ENCODE data around the gene COL1A2. TPM values are rescaled to one million over a fixed set of nuclear protein-coding genes. Genes with fewer than 3 reads are reported as not detected.

COL1A2 gene
- total RNA-seq, 1 donor from 2014 or later = 28.0 TPM

DNA sequence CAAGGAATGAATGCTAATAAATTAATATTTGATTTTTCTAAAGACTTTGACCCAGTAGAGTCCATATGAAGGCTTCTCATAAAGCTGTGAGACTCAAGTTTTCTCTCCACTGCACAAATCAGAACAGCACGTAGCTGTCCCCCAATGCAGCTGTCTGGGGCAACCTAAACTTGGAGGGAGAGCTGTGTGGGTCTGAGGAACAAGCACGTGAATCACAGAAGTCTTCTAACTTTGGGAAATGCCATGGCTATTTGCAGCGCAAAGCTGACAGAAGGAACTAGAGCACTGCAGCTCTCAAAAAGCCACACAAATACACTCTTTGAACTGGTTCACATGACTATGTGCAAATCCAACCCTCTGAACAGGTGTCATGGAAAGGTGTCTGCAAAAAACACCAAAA, 47.9 kb downstream of the COL1A2 start:
- peaks cover 16% of the 10 kb centered on the region for H3K4me1 ChIP-seq
- H2AFZ ChIP-seq (replicated peaks) = no peak overlapping the region
- no peak for DNase-seq (ENCODE audit: low spot score)
- H3K27me3 ChIP-seq = no peaks in the 10 kb centered on the region
- no peak overlapping the region for H3K27ac ChIP-seq
- H3K79me2 ChIP-seq (ENCODE audit: low read depth) = no peaks in the 10 kb centered on the region
- no peak overlapping the region for H3K4me3 ChIP-seq
- H3K9me3 ChIP-seq (ENCODE audit: low read depth) = peaks cover 4% of the 10 kb centered on the region
- Mint-ChIP-seq H3K4me1 (peaks cover 34% of the 10 kb centered on the region), H3K36me3 (no peaks in the 10 kb centered on the region), H3K4me3 (no peak overlapping the region), H3K27ac (no peak overlapping the region), H3K9me3 (peaks cover 2% of the 10 kb centered on the region), H3K27me3 (ENCODE audit: insufficient read depth, low read depth) (no peaks in the 10 kb centered on the region)
- no peak overlapping the region for H3K9ac ChIP-seq
- peaks cover 5% of the 10 kb centered on the region for H3F3A ChIP-seq (ENCODE audit: low read depth)
- no peak overlapping the region for H3K4me2 ChIP-seq
- H4K20me1 ChIP-seq (ENCODE audit: low read depth) = no peaks in the 10 kb centered on the region
- TF ChIP-seq EZH2phosphoT487 (IDR thresholded peaks at IDR 0.05) = no peak
- TF ChIP-seq, protein P1, sequence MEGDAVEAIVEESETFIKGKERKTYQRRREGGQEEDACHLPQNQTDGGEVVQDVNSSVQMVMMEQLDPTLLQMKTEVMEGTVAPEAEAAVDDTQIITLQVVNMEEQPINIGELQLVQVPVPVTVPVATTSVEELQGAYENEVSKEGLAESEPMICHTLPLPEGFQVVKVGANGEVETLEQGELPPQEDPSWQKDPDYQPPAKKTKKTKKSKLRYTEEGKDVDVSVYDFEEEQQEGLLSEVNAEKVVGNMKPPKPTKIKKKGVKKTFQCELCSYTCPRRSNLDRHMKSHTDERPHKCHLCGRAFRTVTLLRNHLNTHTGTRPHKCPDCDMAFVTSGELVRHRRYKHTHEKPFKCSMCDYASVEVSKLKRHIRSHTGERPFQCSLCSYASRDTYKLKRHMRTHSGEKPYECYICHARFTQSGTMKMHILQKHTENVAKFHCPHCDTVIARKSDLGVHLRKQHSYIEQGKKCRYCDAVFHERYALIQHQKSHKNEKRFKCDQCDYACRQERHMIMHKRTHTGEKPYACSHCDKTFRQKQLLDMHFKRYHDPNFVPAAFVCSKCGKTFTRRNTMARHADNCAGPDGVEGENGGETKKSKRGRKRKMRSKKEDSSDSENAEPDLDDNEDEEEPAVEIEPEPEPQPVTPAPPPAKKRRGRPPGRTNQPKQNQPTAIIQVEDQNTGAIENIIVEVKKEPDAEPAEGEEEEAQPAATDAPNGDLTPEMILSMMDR (IDR thresholded peaks at IDR 0.05) = no peak
- TF ChIP-seq EZH2 (IDR thresholded peaks at IDR 0.05) = no peak
- no peaks in the 10 kb centered on the region for H3K36me3 ChIP-seq

DNA sequence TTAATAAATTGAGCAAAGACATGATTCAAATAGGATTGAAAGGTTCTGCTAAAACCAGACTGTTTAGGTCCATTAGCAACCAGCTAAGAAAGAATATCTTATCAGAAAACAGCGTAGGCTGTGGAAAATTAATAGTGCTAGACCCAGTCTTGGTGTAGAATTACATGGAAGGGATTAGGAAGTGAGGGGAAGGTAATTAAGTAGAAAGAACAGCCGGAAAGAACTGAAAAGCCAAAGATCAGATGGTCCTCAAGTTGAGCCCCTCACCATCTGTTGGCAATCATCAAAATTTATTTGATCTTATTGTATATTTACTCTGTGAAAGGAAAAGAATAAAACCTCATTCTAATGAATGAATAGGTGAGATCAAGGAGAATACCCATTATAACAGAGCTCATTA, 50.1 kb downstream of the COL1A2 start:
- H3F3A ChIP-seq (ENCODE audit: low read depth) = peaks cover 5% of the 10 kb centered on the region
- H4K20me1 ChIP-seq (ENCODE audit: low read depth) = no peaks in the 10 kb centered on the region
- H2AFZ ChIP-seq (replicated peaks) = no peak overlapping the region
- H3K4me1 Mint-ChIP-seq = peaks cover 26% of the 10 kb centered on the region
- peaks cover 4% of the 10 kb centered on the region for H3K9me3 ChIP-seq (ENCODE audit: low read depth)
- H3K27me3 ChIP-seq = no peaks in the 10 kb centered on the region
- no peak overlapping the region for H3K9ac ChIP-seq
- H3K27ac Mint-ChIP-seq = no peak overlapping the region
- peak overlapping the region; percentile 28 for H3K4me2 ChIP-seq
- H3K27ac ChIP-seq = no peak overlapping the region
- H3K4me3 ChIP-seq = no peak overlapping the region
- peaks cover 14% of the 10 kb centered on the region for H3K4me1 ChIP-seq
- peaks cover 4% of the 10 kb centered on the region for H3K9me3 Mint-ChIP-seq
- H3K27me3 Mint-ChIP-seq (ENCODE audit: insufficient read depth, low read depth) = no peaks in the 10 kb centered on the region
- no peaks in the 10 kb centered on the region for H3K36me3 ChIP-seq
- peak; percentile 15 for DNase-seq (ENCODE audit: low spot score)
- no peaks in the 10 kb centered on the region for H3K36me3 Mint-ChIP-seq
- TF ChIP-seq EZH2phosphoT487 (IDR thresholded peaks at IDR 0.05) = no peak
- TF ChIP-seq EZH2 (IDR thresholded peaks at IDR 0.05) = no peak
- TF ChIP-seq, protein P1 (IDR thresholded peaks at IDR 0.05) = no peak
- H3K79me2 ChIP-seq (ENCODE audit: low read depth) = no peaks in the 10 kb centered on the region
- no peak overlapping the region for H3K4me3 Mint-ChIP-seq

DNA sequence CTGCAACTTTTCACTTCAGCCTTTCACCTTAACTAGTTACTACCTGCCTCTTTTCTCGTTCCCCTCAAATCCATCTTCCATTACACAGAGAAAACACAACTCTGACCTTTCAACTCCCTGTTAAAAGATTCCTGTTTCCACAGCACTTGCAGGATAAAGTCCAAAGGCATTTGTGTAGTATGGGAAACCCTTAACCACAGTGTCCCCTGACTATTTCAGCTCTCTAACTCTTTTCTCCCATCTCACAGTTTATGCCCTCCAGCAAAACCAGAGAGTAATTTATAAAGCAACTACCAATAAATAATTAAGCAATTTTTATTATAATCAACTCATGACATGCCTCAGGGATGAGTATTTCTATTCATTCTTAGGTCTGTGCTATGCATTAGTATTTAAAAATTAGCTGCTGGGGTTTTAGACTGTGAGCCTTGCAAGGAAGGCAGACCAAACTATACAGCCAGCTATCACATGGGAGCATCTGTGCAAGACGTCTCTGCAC, 51.0 kb downstream of the COL1A2 start:
- H2AFZ ChIP-seq (replicated peaks) = peak overlapping the region; percentile 7

More for the DNA sequence above, 51.0 kb downstream of the COL1A2 start:
- H3F3A ChIP-seq (ENCODE audit: low read depth) = peaks cover 5% of the 10 kb centered on the region
- no peaks in the 10 kb centered on the region for H3K79me2 ChIP-seq (ENCODE audit: low read depth)
- no peaks in the 10 kb centered on the region for H3K36me3 ChIP-seq
- H4K20me1 ChIP-seq (ENCODE audit: low read depth) = no peaks in the 10 kb centered on the region
- peaks cover 4% of the 10 kb centered on the region for H3K9me3 Mint-ChIP-seq
- peaks cover 17% of the 10 kb centered on the region for H3K4me1 Mint-ChIP-seq
- peaks cover 4% of the 10 kb centered on the region for H3K9me3 ChIP-seq (ENCODE audit: low read depth)
- H3K27me3 ChIP-seq = no peaks in the 10 kb centered on the region
- H3K36me3 Mint-ChIP-seq = no peaks in the 10 kb centered on the region
- no peak overlapping the region for H3K4me3 ChIP-seq
- H3K4me2 ChIP-seq = no peak overlapping the region
- no peak overlapping the region for H3K4me3 Mint-ChIP-seq
- no peak overlapping the region for H3K27ac Mint-ChIP-seq
- H3K27ac ChIP-seq = no peak overlapping the region
- no peak overlapping the region for H3K9ac ChIP-seq
- no peaks in the 10 kb centered on the region for H3K27me3 Mint-ChIP-seq (ENCODE audit: insufficient read depth, low read depth)
- peaks cover 7% of the 10 kb centered on the region for H3K4me1 ChIP-seq
- TF ChIP-seq EZH2phosphoT487 (IDR thresholded peaks at IDR 0.05) = no peak
- TF ChIP-seq EZH2 (IDR thresholded peaks at IDR 0.05) = no peak
- TF ChIP-seq, protein P1 (IDR thresholded peaks at IDR 0.05) = no peak
- no peak for DNase-seq (ENCODE audit: low spot score)
